Astrocyte of the cerebellum (primary cell): ENCODE results near the gene CISTR.

Experiments
- DNase-seq: peaks from one replicate; pipeline ENCODE4 v3.0.0-alpha.2; 2011; ENCODE audit warnings: low read depth
- H3K4me3 ChIP-seq: 2 replicates; pipeline ENCODE4 v1.5.1; 2011; ENCODE audit warnings: mild to moderate bottlenecking, low read depth, low read length, moderate library complexity
- in situ Hi-C: cut with HindIII; loops from 2 replicates; pipeline ENCODE4 v1.10.0; 2017; ENCODE audit warnings: low sequenced_read_pairs
- TF ChIP-seq, protein P1 (sequence below): IDR thresholded peaks from 2 replicates; pipeline ENCODE4 v1.5.1; 2012; ENCODE audit warnings: low read length, low read depth, moderate library complexity, mild to moderate bottlenecking; ENCODE audit errors: missing control alignments

The CISTR gene

DNA sequence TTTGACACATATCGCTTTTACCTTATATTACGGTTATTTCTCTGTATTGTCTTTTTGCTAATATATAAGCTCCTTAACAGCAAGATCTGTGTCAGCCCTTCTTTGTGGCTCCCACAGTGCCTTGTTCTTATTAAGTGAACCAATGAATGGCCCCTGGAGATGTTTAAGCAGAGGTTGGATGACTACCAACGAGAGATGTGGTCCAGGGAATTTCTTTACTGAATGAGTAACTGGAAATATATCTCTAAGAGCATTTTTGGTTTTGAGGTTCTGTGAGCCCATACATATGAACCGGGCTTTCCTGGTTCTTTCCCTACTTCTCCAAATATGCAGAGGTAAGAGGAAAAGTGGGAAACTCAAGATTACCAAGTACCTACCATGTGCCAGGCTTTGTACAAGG lies 48.0 kb downstream of the CISTR start:
- TF ChIP-seq, protein P1, sequence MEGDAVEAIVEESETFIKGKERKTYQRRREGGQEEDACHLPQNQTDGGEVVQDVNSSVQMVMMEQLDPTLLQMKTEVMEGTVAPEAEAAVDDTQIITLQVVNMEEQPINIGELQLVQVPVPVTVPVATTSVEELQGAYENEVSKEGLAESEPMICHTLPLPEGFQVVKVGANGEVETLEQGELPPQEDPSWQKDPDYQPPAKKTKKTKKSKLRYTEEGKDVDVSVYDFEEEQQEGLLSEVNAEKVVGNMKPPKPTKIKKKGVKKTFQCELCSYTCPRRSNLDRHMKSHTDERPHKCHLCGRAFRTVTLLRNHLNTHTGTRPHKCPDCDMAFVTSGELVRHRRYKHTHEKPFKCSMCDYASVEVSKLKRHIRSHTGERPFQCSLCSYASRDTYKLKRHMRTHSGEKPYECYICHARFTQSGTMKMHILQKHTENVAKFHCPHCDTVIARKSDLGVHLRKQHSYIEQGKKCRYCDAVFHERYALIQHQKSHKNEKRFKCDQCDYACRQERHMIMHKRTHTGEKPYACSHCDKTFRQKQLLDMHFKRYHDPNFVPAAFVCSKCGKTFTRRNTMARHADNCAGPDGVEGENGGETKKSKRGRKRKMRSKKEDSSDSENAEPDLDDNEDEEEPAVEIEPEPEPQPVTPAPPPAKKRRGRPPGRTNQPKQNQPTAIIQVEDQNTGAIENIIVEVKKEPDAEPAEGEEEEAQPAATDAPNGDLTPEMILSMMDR = no peak
- H3K4me3 ChIP-seq = no peak overlapping the region
- DNase-seq = peak; percentile 54
- in situ Hi-C loops = loop anchor here (5.0 kb wide), 1 partner anchor 44 kb away; no protein-coding TSS in a partner anchor

DNA sequence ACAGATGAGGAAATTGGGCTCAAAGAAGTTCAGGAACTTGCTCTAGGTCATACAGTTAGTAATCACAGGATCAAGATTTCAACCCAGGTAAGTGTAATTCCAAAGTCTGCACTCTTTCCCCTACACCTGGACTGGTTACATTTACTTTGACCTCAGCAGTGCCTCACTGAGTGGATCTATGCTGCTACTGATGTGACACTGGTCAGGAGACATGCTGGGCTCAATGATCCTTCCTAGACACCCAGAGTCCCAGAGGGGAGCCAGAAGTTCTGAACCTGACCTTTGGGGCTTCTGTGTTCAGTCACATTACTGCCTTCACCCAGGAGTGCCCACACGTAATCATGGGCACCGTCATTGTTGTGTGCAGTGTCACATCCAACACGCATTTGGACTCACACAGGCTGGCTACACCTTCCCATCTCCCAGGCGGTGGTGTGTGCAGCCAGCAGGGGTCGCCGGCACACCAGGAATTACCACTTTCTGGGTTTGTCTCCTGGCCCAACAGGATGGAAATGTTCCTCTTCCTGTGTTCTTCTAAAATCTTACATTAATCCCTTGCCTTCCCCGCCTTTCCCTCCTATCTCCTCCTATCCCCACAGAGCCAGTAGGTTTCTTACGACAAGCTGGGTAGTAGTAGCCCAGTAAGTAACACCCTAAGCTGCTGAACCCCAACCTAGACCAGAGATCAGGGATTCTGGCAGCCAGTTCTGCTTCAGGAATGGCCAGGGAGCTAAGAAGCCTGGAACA lies 50.1 kb downstream of the CISTR start:
- peak; percentile 45 for DNase-seq
- in situ Hi-C loops = loop anchor here (5.0 kb wide), 1 partner anchor 46 kb away; no protein-coding TSS in a partner anchor
- no peak overlapping the region for H3K4me3 ChIP-seq
- TF ChIP-seq, protein P1 = peak; percentile 88

DNA sequence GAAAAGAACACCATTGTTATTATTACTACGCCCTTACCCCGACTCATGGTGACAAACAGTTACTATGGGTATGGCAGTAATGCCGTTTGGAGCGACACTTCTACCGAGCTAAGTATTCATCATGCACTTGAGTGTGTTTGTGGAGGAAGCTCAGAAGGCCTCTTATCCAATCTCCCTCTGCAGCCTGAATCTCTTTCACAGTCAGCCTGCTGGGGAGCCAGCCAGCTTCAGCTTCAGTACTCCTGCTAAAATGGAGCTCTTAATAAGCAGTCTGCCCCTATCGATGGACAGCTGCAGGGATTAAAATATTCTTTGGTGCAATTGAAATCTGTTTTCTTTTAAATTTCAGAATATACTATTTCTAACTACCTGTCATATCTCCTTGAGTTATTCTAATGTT lies 51.2 kb downstream of the CISTR start:
- in situ Hi-C loops = loop anchor here (5.0 kb wide), 1 partner anchor 47 kb away; no protein-coding TSS in a partner anchor
- H3K4me3 ChIP-seq = no peak overlapping the region
- TF ChIP-seq, protein P1 = no peak
- no peak for DNase-seq

DNA sequence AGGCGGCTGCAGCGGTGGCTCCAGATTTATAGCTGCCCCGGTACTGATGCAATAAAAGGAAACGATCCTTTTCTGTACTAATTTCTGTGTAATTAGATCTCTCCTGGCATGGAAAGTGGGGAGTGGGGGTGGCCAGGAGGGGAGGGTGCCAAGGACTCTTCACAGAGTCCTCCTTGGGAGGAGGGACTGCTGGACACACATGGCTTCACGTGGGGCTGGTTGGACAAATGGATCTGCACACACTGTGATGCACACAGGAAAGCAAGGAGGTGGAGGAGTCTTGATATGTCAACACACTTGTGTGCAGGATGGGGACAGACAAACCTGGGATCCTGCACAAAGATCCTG lies 52.1 kb downstream of the CISTR start:
- no peak overlapping the region for H3K4me3 ChIP-seq
- TF ChIP-seq, protein P1 = no peak
- in situ Hi-C loops = loop anchor here (5.0 kb wide), 1 partner anchor 48 kb away; no protein-coding TSS in a partner anchor
- DNase-seq = no peak

DNA sequence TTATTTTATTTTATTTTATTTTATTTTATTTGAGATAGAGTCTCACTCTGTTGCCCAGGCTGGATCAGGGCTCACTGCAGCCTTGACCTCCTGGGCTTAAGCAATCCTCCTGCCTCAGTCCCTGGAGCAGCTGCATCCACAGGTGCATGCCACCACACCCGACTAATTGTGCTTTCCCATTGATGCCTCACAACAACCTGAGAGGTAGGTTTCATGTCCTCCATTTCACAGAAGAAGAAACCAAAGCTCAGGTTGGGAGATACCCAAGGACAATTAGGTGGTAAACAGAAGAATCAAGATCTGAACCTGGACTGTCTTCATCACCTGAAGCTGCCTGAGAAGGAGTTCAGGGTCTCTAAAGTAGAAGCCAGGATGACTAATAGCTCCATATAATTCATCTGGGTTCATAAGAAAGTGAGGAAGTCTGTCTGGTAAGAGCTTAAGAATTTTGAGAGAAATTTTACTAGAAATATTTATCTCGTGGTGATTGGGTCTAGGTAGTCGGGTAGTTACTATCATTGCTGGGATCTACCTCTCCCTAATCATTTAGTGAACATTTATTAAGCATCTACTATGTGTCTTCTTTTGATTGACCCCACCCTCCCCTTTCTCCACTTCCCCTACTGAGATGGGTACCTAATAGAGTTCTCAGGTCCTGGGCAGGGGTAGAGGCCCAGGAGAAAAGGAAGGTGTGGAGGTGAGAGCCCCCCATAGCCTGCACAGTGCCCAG lies 52.7 kb downstream of the CISTR start:
- in situ Hi-C loops = no loop called here

DNA sequence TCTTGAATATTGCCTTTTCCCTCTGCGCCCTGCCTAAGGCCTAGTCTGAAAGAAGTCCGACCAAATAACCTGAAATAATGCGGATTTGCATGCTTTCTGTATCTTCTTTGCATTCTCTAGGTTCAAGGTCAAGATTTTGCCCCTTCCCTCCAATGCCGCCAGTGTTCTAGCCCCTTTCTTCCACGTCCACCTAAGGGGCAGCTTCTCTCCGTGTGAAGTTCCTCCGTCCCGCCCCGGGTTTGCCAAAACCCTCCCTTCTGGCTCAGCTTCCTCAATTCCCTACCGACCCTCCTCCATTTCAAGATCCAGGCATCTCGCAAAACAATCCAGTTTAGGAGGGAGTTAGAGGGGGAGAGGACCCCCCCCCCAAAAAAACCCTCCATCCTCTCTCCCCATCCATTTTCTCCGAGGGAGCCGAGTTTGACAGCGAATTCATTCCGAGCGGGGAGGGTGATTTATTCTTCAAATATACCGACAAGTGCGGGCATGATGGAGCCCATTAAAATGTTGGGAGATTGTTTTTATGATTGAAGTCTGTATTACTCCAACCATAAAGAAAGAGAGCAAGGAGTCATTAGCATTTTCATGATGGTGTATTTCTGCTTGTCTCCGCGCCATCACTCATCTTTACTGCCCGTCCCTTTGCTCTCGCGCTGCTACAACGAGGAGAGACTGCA lies 55.0 kb downstream of the CISTR start:
- H3K4me3 ChIP-seq = no peak overlapping the region
- DNase-seq = no peak
- in situ Hi-C loops = no loop called here

More for the DNA sequence above, 52.7 kb downstream of the CISTR start:
- TF ChIP-seq, protein P1 = no peak
- H3K4me3 ChIP-seq = no peak overlapping the region
- no peak for DNase-seq

More for the DNA sequence above, 55.0 kb downstream of the CISTR start:
- TF ChIP-seq, protein P1 = no peak
